Fibroblast of lung (primary cell): ENCODE measurements around the gene FBH1. TPM values are rescaled to one million over a fixed set of nuclear protein-coding genes. Genes with fewer than 3 reads are reported as not detected.

Experiments
- DNase-seq, 2 donors: peaks; one replicate each; pipeline versions ENCODE4 v3.0.0 to v3.0.0-alpha.2; 2010; ENCODE audit warnings: low read depth in 2 of 2
- H2AFZ ChIP-seq: 2 replicates; pipeline ENCODE4 v1.5.1; 2012; ENCODE audit warnings: low read length, control low read depth, inconsistent platforms
- H3K27ac ChIP-seq: 2 replicates; pipeline ENCODE4 v1.5.1; 2011; ENCODE audit warnings: low read length, control low read depth; ENCODE audit not compliant: insufficient read depth
- H3K27me3 ChIP-seq: 2 replicates; pipeline ENCODE4 v1.5.1; 2011; ENCODE audit warnings: mild to moderate bottlenecking, low read length; ENCODE audit not compliant: control insufficient read depth, insufficient read depth
- H3K36me3 ChIP-seq: 2 replicates; pipeline ENCODE4 v1.5.1; 2011; ENCODE audit warnings: low read length; ENCODE audit not compliant: control insufficient read depth, insufficient read depth
- H3K4me1 ChIP-seq: 2 replicates; pipeline ENCODE4 v1.5.1; 2011; ENCODE audit warnings: low read length; ENCODE audit not compliant: control insufficient read depth, insufficient read depth; ENCODE audit errors: extremely low read depth
- H3K4me2 ChIP-seq: 2 replicates; pipeline ENCODE4 v1.5.1; 2011; ENCODE audit warnings: low read length, control low read depth; ENCODE audit not compliant: insufficient read depth; ENCODE audit errors: extremely low read depth
- H3K4me3 ChIP-seq, 4 experiments: fragments of 200-600 bp in 1 of 4; sonication (generic) in 1 of 4; replicated peaks in 1 of 4; 2 replicates each; pipeline ENCODE4 v1.5.1; 2011 to 2016; ENCODE audit warnings: low read length in 4 of 4, low read depth in 3 of 4, mild to moderate bottlenecking in 3 of 4, control low read depth in 2 of 4, inconsistent platforms in 1 of 4, mixed read lengths in 1 of 4; ENCODE audit not compliant: insufficient read depth in 1 of 4; ENCODE audit errors: control extremely low read depth in 1 of 4
- H3K79me2 ChIP-seq: 2 replicates; pipeline ENCODE4 v1.5.1; 2012; ENCODE audit warnings: mild to moderate bottlenecking, low read length, inconsistent platforms; ENCODE audit not compliant: control insufficient read depth, insufficient read depth
- H3K9ac ChIP-seq: 2 replicates; pipeline ENCODE4 v1.5.1; 2011; ENCODE audit warnings: mild to moderate bottlenecking, low read length, control low read depth; ENCODE audit not compliant: insufficient read depth
- H3K9me3 ChIP-seq: 2 replicates; pipeline ENCODE4 v1.5.1; 2012; ENCODE audit warnings: low read depth, low read length; ENCODE audit not compliant: control insufficient read depth, insufficient read depth
- H4K20me1 ChIP-seq: 2 replicates; pipeline ENCODE4 v1.5.1; 2011; ENCODE audit warnings: low read length; ENCODE audit not compliant: control insufficient read depth, insufficient read depth; ENCODE audit errors: extremely low read depth
- EZH2 ChIP-seq: IDR thresholded peaks from 2 replicates; pipeline ENCODE4 v1.5.1; 2012; ENCODE audit warnings: low read length, control low read depth, mild to moderate bottlenecking; ENCODE audit errors: missing control alignments
- polyA plus RNA-seq, 2 donors: library from polyadenylated mRNA; depleted of rRNA in 1 of 2; stranded (reverse) in 1 of 2; unstranded in 1 of 2; fragments of >200 nt; gene quantifications; 2 replicates each; pipeline ENCODE4 v1.2.1, GENCODE V29; 2011 to 2012; ENCODE audit warnings: missing spikeins in 1 of 2
- total RNA-seq: library from RNA; depleted of rRNA; stranded (reverse); fragments of >200 nt; gene quantifications from 2 replicates; pipeline ENCODE4 v1.2.1, GENCODE V29; 2014
- TF ChIP-seq, protein P1 (sequence below), 2 donors: IDR thresholded peaks in 1 of 2; conservative IDR thresholded peaks in 1 of 2; 1 replicate in 1 of 2; 2 replicates in 1 of 2; pipeline ENCODE4 v1.5.1; 2011 to 2012; ENCODE audit warnings: low read length in 2 of 2, control low read depth in 1 of 2, inconsistent platforms in 1 of 2, low read depth in 1 of 2, mild to moderate bottlenecking in 1 of 2

Gene FBH1
- total and polyA plus RNA-seq, 2 donors (not counting 1 experiment from before 2014, with no cell fraction given), result 53.6 to 97.8 TPM

GRCh38 chr10:5971886-5972285 lies 81.8 kb downstream of the FBH1 start:
- Histone ChIP-seq H3K79me2 (peaks cover 1% of the 10 kb centered on the region), H2AFZ (no peak overlapping the region), H3K27me3 (no peaks in the 10 kb centered on the region), H3K4me2 (no peak overlapping the region), H3K36me3 (no peaks in the 10 kb centered on the region), H3K4me1 (peaks cover 3% of the 10 kb centered on the region), H3K9me3 (no peaks in the 10 kb centered on the region), H3K9ac (no peak overlapping the region), H4K20me1 (no peaks in the 10 kb centered on the region), H3K27ac (no peak overlapping the region), H3K4me3 (no peak overlapping the region)
- DNase-seq, result no peak
- no peak for TF ChIP-seq EZH2
- TF ChIP-seq, protein P1, sequence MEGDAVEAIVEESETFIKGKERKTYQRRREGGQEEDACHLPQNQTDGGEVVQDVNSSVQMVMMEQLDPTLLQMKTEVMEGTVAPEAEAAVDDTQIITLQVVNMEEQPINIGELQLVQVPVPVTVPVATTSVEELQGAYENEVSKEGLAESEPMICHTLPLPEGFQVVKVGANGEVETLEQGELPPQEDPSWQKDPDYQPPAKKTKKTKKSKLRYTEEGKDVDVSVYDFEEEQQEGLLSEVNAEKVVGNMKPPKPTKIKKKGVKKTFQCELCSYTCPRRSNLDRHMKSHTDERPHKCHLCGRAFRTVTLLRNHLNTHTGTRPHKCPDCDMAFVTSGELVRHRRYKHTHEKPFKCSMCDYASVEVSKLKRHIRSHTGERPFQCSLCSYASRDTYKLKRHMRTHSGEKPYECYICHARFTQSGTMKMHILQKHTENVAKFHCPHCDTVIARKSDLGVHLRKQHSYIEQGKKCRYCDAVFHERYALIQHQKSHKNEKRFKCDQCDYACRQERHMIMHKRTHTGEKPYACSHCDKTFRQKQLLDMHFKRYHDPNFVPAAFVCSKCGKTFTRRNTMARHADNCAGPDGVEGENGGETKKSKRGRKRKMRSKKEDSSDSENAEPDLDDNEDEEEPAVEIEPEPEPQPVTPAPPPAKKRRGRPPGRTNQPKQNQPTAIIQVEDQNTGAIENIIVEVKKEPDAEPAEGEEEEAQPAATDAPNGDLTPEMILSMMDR (conservative IDR thresholded peaks at IDR 0.05 in 1 of 2, IDR thresholded peaks at IDR 0.05 in 1 of 2; ENCODE audit: low read depth in 1 of 2, low read length in 2 of 2), result no peak

GRCh38 chr10:5973069-5973468 lies 83.0 kb downstream of the FBH1 start:
- Histone ChIP-seq H3K79me2 (peaks cover 1% of the 10 kb centered on the region), H3K27me3 (no peaks in the 10 kb centered on the region), H3K9me3 (no peaks in the 10 kb centered on the region), H4K20me1 (no peaks in the 10 kb centered on the region), H2AFZ (no peak overlapping the region), H3K4me3 (no peak overlapping the region), H3K4me1 (peaks cover 3% of the 10 kb centered on the region), H3K4me2 (no peak overlapping the region), H3K36me3 (no peaks in the 10 kb centered on the region), H3K9ac (no peak overlapping the region), H3K27ac (no peak overlapping the region)
- TF ChIP-seq, protein P1 (conservative IDR thresholded peaks at IDR 0.05 in 1 of 2, IDR thresholded peaks at IDR 0.05 in 1 of 2; ENCODE audit: low read depth in 1 of 2, low read length in 2 of 2), result no peak
- TF ChIP-seq EZH2, result no peak
- no peak for DNase-seq

GRCh38 chr10:5975641-5976473 lies 85.8 kb downstream of the FBH1 start:
- Histone ChIP-seq H4K20me1 (no peaks in the 10 kb centered on the region), H2AFZ (peak overlapping the region; percentile 59), H3K9me3 (no peaks in the 10 kb centered on the region), H3K4me3 (peak overlapping the region; percentile 68 to 90 (median 89)), H3K4me2 (peak overlapping the region; percentile 97), H3K9ac (no peak overlapping the region), H3K27ac (no peak overlapping the region), H3K4me1 (peaks cover 3% of the 10 kb centered on the region), H3K36me3 (no peaks in the 10 kb centered on the region), H3K79me2 (peaks cover 1% of the 10 kb centered on the region), H3K27me3 (no peaks in the 10 kb centered on the region)
- no peak for TF ChIP-seq EZH2
- TF ChIP-seq, protein P1 (conservative IDR thresholded peaks at IDR 0.05 in 1 of 2, IDR thresholded peaks at IDR 0.05 in 1 of 2; ENCODE audit: low read depth in 1 of 2, low read length in 2 of 2), result no peak
- peak in 1 of 2 donors; percentile 53 for DNase-seq
